NOMO-1 (cell line): ENCODE results near the gene TXN2.
A peak's percentile ranks its signal among the peaks of the same experiment; 100 is the strongest.
"Not testable (repeated sequence)": the region's sequence is repeated elsewhere in the genome, so short reads cannot be mapped to it uniquely, and the experiment has no call there.

ENCODE experiments used
- DNase-seq, 2 experiments: peaks; one replicate each; lab custom pipeline; 2025; ENCODE audit not compliant: unreplicated experiment in 2 of 2; lab: John Stamatoyannopoulos, UW

The TXN2 gene

DNA sequence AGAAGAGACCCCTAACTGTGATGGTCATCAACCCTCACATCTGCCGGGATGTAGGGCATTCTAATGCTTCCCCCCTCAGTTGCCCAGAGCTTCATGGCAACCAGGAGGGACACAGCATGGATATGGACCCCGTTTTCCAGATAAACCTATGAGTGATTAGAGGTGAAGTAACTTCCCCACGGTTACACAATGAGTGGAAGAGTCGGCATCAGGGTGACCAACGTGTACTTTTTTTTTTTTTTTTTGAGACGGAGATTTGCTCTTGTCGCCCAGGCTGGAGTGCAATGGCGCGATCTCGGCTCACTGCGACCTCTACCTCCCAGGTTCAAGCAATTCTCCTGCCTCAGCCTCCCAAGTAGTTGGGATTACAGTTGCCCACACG lies 25.0 kb downstream of the TXN2 start:
- peak in 1 of 2 experiments; percentile 45 for DNase-seq

DNA sequence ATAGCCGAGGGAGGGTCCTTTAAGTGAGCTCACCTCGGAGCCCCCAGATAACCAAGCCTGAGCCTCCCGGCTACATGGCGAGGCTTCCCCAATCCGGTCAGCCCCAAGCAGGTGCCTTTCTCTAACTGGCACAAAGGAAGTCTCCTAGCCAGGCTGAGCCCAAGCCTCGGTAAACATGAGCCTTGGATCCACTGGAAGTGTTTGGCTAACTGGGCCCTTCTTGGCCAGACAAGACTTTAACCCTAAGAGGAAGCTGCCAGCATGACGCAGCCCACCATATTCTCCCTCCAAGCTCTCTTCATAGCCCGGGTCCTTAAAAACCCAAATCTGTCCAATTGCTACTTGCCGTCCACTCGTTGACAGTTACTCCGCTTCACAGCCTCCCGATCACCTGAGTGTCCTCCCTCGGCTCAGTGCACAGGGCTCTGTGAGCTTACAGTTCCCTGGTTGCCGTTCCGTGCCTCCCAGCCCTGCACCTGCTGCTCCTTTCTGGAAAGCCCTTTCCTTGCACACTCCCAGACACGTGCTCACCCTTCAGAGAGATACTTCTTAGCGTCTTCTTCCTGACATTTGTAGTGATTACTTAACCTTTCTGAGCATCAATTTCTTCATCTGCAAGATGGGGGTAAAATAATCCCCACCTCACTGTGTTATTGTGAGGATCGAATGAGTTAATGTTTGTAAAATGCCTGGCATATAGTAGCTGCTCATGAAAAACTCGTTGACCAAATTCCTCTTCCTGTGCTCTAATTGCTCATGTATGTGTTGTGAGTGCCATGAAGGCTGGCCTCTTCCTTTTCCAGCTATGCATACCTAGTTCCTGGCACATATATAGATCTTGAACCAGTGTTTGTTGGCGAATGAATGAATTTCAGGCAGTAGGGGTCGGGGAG lies 25.6 kb downstream of the TXN2 start:
- DNase-seq = no peak

DNA sequence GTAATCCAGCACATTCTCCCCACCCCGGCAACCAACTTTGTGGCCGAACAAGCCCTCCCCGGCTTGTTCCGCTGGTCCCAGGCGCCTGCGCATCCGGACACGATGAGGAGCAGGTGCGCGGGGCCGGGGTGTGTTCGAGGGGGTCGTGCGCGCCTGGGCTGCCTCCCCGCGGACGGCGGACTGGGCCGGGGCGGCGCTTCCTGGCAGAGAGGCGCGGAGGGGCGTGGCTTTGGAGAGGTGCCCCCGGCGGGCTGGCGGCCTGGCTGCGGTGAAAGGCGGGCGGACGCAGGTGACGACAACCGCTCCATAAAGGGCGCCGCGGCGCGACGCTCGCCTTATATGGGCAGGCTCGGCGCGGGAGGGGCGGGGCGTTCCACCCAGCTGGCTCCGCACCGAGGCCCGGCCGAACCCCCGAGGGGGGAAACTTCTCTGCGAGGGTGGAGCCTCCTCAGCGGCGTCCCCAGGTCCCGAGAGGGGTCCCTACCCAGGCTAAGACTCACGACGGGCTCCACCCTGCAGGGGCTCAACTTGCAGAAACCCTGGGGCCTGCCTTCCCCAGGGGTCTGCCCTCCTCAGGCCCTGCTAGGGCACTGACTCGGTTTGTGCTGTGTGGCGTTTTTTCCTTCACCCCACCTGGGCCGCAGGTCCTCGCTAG lies 26.4 kb downstream of the TXN2 start:
- peak; percentile 95 to 96 for DNase-seq

DNA sequence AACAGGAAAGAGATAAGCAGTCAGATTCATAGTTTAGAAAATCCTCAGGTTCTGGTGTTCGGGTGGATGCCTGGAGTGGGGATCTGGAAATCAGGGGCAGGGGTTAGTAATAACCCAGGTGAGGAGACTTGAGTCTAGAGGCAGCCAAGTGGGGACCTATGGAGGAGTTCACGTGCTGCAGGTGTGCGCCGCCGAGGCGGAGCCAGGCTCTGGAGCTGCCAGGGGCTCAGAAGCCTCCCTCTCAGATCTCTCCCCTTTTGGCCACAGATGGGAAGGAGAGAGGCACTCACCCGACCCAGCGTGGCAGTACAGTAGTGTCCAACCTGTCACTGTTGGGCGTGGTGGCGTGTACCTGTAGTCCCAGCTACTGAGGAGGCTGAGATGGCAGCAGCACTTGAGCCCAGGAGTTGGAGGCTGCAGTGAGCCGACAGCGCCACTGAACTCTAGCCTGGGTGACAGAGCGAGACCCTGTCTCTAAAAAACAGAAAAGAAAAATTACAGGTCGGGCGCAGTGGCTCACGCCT lies 27.5 kb downstream of the TXN2 start:
- DNase-seq = no peak

DNA sequence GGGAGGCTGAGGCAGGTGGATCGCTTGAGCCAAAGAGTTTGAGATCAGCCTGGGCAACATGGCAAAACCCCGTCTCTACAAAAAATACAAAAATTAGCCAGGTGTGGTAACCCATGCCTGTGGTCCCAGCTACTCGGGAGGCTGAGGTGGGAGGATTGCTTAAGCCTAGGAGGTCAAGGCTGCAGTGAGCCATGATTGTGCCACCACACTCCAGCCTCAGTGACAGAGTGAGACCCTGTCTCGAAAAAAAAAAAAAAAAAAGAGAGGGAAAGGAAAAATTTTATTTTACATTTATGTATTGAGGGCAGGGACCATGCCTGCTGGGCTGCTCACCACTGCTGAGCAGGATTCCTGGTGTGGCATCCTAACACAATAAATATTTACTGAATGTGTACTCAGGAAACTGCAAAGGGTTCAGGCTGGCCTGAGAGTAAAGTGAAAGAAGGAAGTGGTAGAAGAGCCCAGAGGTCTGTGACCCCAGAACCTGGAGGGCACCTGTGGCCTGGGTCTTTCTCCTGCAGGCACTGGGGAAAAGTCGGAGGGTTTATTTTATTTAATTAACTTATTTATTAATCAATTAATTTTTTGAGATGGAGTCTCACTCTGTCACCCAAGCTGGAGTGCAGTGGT lies 28.3 kb downstream of the TXN2 start:
- peak in 1 of 2 experiments; percentile 40 for DNase-seq

DNA sequence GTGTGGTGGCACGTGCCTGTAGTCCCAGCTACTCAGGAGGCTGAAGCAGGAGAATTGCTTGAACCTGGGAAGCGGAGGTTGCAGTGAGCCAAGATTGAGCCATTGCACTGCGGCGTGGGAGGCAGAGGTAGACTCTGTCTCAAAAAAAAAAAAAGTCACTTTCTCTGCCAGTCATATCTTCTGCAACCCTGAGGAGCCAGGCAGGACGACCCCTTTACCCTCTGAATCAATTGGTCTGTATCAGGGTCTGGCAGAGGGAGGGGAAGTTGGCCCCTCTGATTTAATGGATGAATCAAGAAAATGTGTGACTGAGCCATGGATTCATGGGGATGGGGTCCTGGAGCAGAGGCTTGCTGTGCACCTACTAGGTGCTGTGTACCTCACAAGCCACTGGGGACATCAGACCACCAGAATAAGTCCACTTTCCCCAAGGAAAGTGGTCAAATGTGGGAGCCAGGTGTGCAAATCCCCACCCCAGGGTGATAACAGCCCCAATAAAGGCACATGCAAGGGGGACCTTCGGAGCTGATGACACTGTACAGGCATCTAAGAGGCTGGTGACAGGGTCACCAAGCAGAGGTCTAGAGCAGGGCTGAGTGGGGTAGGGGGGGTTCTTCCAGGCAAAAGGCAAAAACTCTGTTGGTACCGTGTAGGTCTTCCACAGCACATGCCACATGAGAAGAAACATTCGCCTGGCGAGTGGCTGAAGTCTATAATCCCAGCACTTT lies 29.0 kb downstream of the TXN2 start:
- no peak for DNase-seq

DNA sequence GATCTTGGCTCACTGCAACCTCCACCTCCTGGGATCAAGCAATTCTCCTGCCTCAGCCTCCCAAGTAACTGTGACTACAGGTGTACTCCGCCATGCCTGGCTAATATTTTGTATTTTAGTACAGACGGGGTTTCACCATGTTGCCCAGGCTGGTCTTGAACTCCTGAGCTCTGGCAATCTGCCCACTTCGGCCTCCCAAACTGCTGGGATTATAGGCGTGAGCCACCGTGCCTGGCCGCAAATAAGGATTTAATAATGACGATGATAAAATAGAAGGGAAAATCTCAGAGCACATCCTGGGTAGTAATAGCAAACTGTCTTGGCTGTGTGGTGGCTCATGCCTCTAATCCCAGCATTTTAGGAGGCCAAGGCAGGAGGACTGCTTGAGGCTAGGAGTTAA lies 30.5 kb downstream of the TXN2 start:
- DNase-seq = not testable (repeated sequence)

DNA sequence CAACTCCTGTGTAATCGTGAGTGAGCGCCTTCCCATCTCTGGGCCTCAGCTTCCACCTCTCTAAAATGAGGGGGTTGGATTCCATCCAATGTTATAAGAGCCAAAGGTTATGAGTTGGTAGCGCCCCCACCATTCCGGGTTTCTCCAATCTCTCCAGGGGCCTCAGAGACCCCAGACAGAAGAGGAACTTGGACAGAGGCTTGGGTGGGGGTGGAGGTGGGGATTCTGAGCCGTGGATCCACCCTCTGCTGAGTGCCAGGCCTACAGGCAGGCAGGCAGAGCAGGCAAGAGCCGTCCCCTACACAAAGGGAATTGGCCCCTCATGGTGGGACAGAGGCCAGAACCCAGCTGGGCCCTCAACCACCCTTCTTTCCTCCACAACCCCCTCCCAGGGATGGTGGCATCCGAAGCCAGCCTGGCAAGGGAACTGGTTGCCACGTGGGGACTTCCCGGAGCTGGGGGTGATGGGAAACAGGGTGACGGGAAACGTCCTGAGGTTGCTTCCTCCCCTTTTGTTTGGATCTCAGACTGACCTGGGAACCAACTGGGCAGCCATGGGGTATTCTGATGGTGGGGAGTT lies 31.8 kb downstream of the TXN2 start:
- no peak for DNase-seq

DNA sequence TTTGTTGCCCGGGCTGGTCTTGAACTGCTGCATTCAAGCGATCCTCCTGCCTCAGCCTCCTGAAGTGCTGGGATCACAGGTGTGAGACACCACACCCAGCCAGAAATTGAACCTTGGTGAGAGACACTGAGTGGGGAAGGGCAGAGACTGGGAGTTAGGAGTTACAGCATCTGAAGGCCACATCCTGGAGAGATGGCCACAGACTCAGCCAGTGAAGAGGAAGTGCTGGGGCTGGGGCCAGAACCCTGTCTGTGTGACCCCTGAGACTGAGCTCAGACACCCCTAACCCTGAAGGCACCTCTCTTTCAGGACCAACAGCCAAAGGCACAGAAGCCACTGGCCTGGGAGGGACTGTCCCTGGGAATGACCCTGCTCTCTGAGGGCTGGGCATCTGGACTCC lies 33.8 kb downstream of the TXN2 start:
- peak in 1 of 2 experiments; percentile 51 for DNase-seq

DNA sequence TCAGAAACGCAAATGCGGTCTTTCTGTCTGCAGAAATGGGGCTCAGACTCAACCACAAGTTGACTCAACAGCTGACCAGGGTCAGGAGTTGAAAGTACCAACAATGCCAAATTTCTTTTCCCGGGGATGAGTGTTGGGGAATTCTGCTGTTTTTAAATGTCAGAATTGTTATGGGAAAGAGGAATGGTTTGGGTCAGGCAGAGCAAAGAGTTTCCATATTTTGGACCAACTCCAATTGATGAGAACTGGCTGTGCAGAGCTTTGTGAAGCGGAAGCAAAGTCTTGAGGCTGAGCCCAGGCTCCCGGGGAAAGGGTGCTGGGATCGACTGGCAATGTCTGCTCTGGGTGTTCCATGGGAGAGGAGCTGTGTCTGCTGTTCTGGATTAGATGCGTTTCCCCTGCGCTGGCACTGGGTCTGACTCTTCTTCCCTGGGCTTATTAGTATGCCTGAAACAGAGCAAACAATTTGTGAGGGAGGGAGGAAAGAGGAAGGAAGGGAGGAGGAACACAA lies 36.2 kb downstream of the TXN2 start:
- DNase-seq = peak in 1 of 2 experiments; percentile 22

DNA sequence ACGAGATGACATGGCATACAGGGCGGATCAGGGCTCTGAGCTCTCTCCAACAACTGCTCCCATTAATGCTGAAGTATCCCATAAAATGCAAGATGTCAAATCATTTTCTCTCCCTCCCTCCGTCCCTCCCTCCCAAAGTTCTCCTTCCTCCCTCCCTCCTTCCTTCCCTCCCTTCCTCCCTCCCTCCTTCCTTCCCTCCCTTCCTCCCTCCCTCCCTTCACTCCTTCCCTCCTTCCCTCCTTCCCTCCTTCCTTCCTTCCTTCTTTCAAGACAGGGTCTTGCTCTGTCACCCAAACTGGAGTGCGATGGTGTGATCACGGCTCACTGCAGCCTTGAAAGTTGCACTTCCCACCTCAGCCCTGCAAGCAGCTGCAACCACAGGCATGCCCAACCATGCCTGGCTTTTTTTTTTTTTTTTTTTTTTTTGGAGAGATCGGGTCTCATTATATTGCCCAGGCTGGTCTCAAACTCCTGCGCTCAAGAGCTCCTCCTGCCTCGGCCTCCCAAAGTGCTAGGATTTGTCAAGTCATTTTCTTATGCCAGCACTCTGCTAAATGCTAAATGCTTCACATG lies 38.2 kb downstream of the TXN2 start:
- DNase-seq = no peak

DNA sequence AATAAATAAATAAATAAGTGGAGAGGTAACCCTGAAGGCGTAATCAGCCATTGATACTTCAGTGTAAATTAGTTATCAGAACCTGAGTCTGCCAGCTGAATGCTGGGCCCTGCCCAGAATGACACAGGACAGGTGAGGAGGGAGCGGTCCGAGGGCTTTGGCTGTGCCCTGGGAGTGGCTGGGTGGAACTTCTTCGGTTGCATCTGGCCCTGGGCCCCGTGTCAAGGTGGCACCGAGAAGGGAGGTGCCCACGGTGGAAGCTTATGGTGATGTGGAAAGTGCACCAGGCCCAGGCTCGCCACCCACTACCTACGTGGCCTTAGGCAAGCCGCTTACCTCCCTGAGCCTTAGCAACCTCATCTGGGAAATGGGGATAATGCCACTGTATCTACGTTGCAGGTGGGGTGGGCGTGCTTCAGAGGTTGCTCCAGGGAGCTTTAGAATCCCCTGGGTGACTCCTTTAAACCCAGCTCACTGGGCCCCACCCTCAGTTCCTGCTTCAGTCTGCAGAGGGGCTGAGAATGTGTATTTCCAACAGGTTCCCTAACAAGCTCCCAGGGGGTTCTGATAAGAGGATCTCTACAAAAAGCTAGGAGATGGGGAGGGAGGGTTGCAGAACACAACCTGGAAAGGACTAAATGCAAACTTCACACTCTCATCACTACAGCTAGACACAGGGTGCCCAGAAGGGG lies 38.8 kb downstream of the TXN2 start:
- DNase-seq = no peak

DNA sequence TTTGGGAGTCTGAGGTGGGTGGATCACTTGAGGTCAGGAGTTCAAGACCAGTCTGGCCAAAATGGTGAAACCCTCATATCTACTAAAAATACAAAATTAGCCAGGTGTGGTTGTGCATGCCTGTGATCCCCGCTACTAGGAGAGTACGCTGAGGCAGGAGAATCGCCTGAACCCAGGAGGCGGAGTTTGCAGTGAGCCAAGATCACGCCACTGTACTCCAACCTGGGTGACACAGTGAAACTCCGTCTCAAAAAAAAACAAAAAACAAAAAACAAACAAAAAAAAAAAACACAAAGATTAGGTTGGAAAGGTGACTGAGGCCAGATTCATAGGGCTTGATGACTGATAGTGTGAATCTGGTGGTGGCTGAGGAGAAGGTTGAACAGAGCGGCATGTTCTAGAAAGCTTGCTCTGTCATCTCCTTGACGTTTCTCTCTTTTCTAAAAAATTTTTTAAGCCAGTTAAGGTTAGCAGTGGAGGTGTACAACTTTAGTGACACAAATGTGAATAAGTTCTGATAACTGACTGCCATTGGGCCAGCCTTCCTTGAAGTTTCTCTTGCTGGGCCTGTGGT lies 40.9 kb downstream of the TXN2 start:
- DNase-seq = no peak

DNA sequence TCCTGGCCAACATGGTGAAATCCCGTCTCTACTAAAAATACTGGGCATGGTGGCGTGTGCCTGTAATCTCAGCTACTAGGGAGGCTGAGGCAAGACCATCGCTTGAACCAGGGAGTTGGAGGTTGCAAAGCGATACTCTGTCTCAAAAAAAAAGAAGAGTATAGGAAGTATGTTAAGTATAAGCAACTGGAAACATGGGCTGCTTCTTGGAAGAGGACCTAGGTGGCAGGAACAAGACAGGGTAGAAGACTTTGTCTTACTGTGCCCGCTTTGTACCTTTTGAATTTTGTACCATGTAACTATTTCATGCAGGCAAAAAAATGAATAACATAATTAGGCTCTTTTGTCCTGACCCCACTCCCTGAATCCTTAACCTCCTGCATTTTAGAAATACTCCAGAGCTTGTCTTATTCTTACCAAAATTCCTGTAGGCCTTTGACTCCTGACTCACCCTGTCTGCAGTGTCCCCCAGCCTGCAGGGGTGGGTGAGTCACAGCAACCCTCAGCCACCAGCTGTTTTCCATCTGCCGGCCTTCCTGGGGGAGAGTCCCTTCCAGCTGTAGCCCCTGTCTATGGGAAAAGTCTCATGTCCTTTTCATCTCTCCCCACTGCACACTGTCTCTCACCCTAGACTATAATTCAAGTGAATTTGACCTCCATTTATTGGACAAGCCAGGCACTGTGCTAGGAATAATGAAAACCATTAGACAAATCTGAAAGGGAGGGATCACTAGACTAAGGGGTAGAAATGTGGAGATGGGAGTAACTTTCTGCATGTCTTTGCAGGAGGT lies 41.8 kb downstream of the TXN2 start:
- no peak for DNase-seq

DNA sequence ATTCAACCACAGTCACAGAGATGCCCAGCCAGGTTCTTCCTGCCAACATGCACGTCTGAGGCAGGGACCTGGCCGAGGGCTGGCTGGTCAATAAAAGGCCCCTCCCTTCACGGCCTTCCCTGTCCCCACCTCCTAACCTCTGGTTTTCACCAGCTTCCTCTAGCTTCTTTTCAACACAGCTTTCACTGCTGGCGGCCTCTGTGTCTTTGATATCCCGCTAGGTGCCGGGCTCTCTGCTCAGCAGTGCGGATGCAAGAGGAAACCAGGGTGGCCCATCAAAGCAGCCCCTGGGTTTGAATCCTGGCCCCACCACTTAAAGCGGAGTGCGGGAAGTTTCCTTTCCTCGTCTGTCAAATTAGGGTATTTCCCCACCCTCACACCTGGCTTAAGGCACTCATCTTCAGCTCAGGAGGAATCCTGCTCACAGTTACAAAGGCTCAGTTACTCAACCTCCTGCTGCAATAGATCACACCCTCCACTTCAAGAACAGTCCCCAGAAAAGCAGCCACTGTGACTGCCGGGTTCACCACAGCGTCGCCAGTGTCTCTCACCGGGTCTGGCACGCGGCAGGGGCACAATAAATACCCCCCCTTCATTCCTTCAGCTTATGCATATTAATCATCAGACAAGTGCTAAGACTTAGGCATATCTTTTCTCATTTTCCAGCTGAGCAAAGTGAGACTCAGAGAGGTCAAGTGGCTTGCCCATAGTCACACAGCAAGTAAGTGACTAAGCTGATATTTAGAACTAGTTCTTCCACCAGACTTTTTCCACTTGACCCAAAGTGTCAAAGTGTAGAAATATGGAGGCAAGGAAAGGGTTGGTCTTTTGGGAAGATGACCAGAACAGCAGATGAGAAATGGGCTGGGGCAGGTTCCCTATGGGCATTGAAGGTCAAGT lies 45.7 kb downstream of the TXN2 start:
- peak; percentile 70 to 81 for DNase-seq

DNA sequence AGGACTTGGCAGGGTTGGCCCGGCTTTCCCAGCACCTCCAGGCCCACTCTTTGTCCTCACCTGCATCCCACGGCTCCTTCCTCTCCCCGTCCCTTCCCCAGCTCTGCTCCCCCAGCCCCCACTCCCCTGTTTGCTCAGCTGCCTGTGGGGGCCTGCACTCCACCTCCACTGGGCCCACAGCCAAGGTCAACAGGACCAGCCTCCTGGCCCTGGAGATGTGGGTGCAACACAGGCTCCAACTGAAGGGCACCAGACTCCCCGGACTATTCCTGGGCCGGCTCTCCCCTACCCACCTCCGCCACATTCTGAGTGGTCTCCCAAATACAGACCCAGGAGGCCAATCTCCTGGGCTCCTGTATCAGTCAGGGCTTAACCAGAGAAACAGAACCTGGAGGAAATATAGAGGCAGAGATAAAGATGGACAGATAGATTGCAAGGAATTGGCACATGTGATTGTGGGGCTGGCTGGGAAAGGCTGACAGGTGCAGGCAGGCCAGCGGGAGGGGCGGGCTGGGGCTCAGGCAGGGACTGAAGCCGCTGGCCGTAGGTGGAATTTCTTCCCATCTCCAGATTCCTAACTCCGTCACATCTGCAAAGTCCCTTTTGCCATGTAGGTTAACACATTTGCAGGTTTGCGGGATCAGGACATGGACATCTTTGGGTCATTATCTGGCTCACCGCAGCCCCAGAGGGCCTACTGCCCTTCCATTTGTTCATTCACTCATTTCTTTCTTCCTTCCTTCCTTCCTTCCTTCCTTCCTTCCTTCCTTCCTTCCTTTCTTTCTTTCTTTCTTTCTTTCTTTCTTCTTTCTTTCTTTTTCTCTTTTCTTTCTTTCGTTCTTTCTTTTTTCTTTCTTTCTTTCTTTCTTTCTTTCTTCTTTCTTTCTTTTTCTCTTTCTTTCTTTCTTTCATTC lies 47.9 kb downstream of the TXN2 start:
- no peak for DNase-seq
